Adrenal gland (tissue), 5 donors: ENCODE measurements around the gene P2RX3.

Experiments used
- CTCF ChIP-seq, 6 experiments: fragments of 450-650 bp in 4 of 6; fragments of 200-600 bp in 2 of 6; sonication (generic) in 1 of 6; IDR thresholded peaks; 1 replicate in 5 of 6; 2 replicates in 1 of 6; pipeline versions ENCODE4 v1.5.1 to v1.8.0; 2016 to 2021; ENCODE audit warnings: antibody characterized with exemption in 6 of 6, mild to moderate bottlenecking in 2 of 6, moderate library complexity in 1 of 6
- POLR2A ChIP-seq, 2 donors: fragments of 450-650 bp; IDR thresholded peaks; one replicate each; pipeline ENCODE4 v1.6.1; 2017; ENCODE audit warnings: antibody characterized with exemption in 2 of 2, mild to moderate bottlenecking in 2 of 2, moderate library complexity in 1 of 2
- donor health status: DM: no; HTN: no; CAD: no.

DNA sequence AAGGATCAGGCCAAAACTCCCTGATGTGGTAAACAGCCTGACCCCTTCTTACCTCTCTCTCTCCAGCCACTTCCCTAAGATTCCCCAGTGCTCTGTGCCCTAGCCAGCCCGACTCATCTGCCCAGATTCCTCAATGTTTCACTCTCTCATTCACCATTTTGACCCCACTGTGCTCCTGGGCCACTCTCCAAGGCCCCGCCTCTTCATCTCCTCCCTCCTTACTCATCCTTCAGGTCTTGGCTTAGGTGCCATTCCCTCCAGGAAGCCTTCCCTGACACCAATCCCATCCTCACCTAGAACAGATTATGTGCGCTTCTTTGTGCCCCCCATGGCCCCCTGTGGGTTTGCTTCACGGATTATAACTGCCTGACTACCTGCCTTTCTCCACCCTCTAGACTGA is 75.5 kb downstream of the P2RX3 start:
- TF ChIP-seq CTCF (IDR thresholded peaks at IDR 0.05) (no peak), POLR2A (IDR thresholded peaks at IDR 0.05) (no peak)
